Small intestine (tissue), 7 donors: ENCODE measurements around the gene TRMT10A. TPM values are rescaled to one million over a fixed set of nuclear protein-coding genes. Genes with fewer than 3 reads are reported as not detected.
"Not testable (repeated sequence)": the region's sequence is repeated elsewhere in the genome, so short reads cannot be mapped to it uniquely, and the experiment has no call there.

Experiments used
- DNase-seq, 2 donors: peaks; one replicate each; pipeline versions ENCODE4 v3.0.0 to v3.0.0-alpha.2; 2013
- FAIRE-seq: peaks from 2 replicates; lab custom pipeline; 2012; peaks lifted over from hg19 to GRCh38; lab: Jason Lieb, UNC
- H3K27ac ChIP-seq, 3 donors: one replicate each; pipeline ENCODE4 v1.5.1; 2013; ENCODE audit warnings: low read length in 2 of 3, mild to moderate bottlenecking in 2 of 3, control low read depth in 1 of 3, inconsistent platforms in 1 of 3, low read depth in 1 of 3, moderate library complexity in 1 of 3
- H3K27me3 ChIP-seq, 3 donors: one replicate each; pipeline ENCODE4 v1.6.1; 2013; ENCODE audit warnings: low read length in 3 of 3, inconsistent platforms in 1 of 3; ENCODE audit not compliant: control insufficient read depth in 3 of 3, insufficient read depth in 3 of 3
- H3K36me3 ChIP-seq, 3 donors: one replicate each; pipeline ENCODE4 v1.6.1; 2013; ENCODE audit warnings: low read length in 3 of 3, inconsistent platforms in 1 of 3, low read depth in 1 of 3, mild to moderate bottlenecking in 1 of 3, moderate library complexity in 1 of 3; ENCODE audit not compliant: control insufficient read depth in 3 of 3, insufficient read depth in 2 of 3
- H3K4me1 ChIP-seq, 3 donors: one replicate each; pipeline ENCODE4 v1.6.1; 2013; ENCODE audit warnings: low read length in 2 of 3, inconsistent platforms in 1 of 3, low read depth in 1 of 3, mild to moderate bottlenecking in 1 of 3, moderate library complexity in 1 of 3; ENCODE audit not compliant: control insufficient read depth in 3 of 3, insufficient read depth in 2 of 3
- H3K4me3 ChIP-seq, 3 donors: one replicate each; pipeline ENCODE4 v1.5.1; 2013; ENCODE audit warnings: low read length in 3 of 3, control low read depth in 1 of 3, inconsistent platforms in 1 of 3, low read depth in 1 of 3, mild to moderate bottlenecking in 1 of 3, moderate library complexity in 1 of 3
- H3K9me3 ChIP-seq, 2 donors: one replicate each; pipeline ENCODE4 v1.6.1; 2013; ENCODE audit warnings: low read depth in 1 of 2, low read length in 1 of 2; ENCODE audit not compliant: control insufficient read depth in 2 of 2, insufficient read depth in 1 of 2
- WGBS, 3 donors: extraction: QIAGEN DNeasy Blood & Tissue Kit; methylation state at CpG; one replicate each; pipeline ENCODE4 v1.1.7; 2013; 5-methylcytosine and 5-hydroxymethylcytosine counted together
- polyA plus RNA-seq, 4 donors: library from polyadenylated mRNA; stranded (reverse) in 3 of 4; unstranded in 1 of 4; fragments of 200-250 nt in 3 of 4; fragments of 120-200 nt in 1 of 4; gene quantifications; one replicate each; pipeline versions ENCODE4 v1.2.1 to v1.2.3, GENCODE V29; 2013
- donor health status: healthy with polysubstance abuse.
- donor health status: control.
- donor health status: control.
- donor health status: Bipolar disorder and iron deficiency.
- donor health status: healthy.

The TRMT10A gene
- polyA plus RNA-seq, 4 donors, result 3.8 to 10.7 (median 7.1) TPM

GRCh38 chr4:99537674-99538073, 26.2 kb downstream of the TRMT10A start:
- no peaks in the 10 kb centered on the region for H3K9me3 ChIP-seq
- no peaks in the 10 kb centered on the region for H3K36me3 ChIP-seq
- no peak for FAIRE-seq
- 40 to 57% (median 55%) methylated on average over 4 of the region's 4 CpGs for WGBS, 3 donors
- peak overlapping the region in 1 of 3 donors; percentile 23 for H3K27ac ChIP-seq
- no peaks in the 10 kb centered on the region for H3K27me3 ChIP-seq
- peaks cover 5 to 37% (median 9%) of the 10 kb centered on the region in 3 donors for H3K4me1 ChIP-seq
- DNase-seq, result no peak
- H3K4me3 ChIP-seq, result no peak overlapping the region

GRCh38 chr4:99536848-99537247, 27.0 kb downstream of the TRMT10A start:
- DNase-seq, result peak; percentile 32 to 35
- Histone ChIP-seq H3K36me3 (no peaks in the 10 kb centered on the region), H3K27me3 (no peaks in the 10 kb centered on the region), H3K4me3 (no peak overlapping the region), H3K4me1 (peaks cover 5 to 37% (median 9%) of the 10 kb centered on the region in 3 donors), H3K27ac (no peak overlapping the region), H3K9me3 (no peaks in the 10 kb centered on the region)
- 22 to 52% (median 28%) methylated on average over 2 of the region's 2 CpGs for WGBS, 3 donors
- FAIRE-seq, result no peak

GRCh38 chr4:99536271-99536670, 27.6 kb downstream of the TRMT10A start:
- Histone ChIP-seq H3K9me3 (no peaks in the 10 kb centered on the region), H3K4me1 (peaks cover 5 to 36% (median 9%) of the 10 kb centered on the region in 3 donors), H3K36me3 (no peaks in the 10 kb centered on the region), H3K4me3 (no peak overlapping the region), H3K27ac (no peak overlapping the region), H3K27me3 (no peaks in the 10 kb centered on the region)
- DNase-seq, result peak in 1 of 2 donors; percentile 16
- no peak for FAIRE-seq
- 35 to 71% (median 58%) methylated on average over 2 of the region's 2 CpGs for WGBS, 3 donors

- WGBS, 3 donors, result 81 to 95% (median 91%) methylated on average over 3 of the region's 3 CpGs
- H3K27me3 ChIP-seq, H3K9me3 ChIP-seq, H3K27ac ChIP-seq, DNase-seq, H3K36me3 ChIP-seq, FAIRE-seq, H3K4me3 ChIP-seq: not testable (repeated sequence)
- peaks cover 5 to 27% (median 6%) of the 10 kb centered on the region in 3 donors for H3K4me1 ChIP-seq
Measured at GRCh38 chr4:99534699-99535098, 29.1 kb downstream of the TRMT10A start.

- no peaks in the 10 kb centered on the region for H3K4me1 ChIP-seq
- no peaks in the 10 kb centered on the region for H3K9me3 ChIP-seq
- H3K36me3 ChIP-seq, result no peaks in the 10 kb centered on the region
- FAIRE-seq, result no peak
- no peak for DNase-seq
- H3K4me3 ChIP-seq, result no peak overlapping the region
- H3K27me3 ChIP-seq, result no peaks in the 10 kb centered on the region
- H3K27ac ChIP-seq, result no peak overlapping the region
- 36 to 51% (median 49%) methylated on average over 3 of the region's 3 CpGs for WGBS, 3 donors
Measured at GRCh38 chr4:99529956-99530355, 33.9 kb downstream of the TRMT10A start.

- no peaks in the 10 kb centered on the region for H3K9me3 ChIP-seq
- H3K4me3 ChIP-seq, result no peak overlapping the region
- H3K27ac ChIP-seq, result no peak overlapping the region
- no peaks in the 10 kb centered on the region for H3K4me1 ChIP-seq
- no peaks in the 10 kb centered on the region for H3K27me3 ChIP-seq
- DNase-seq (peak in 1 of 2 donors; percentile 48), FAIRE-seq (no peak)
- no peaks in the 10 kb centered on the region for H3K36me3 ChIP-seq
Measured at GRCh38 chr4:99529228-99529627, 34.6 kb downstream of the TRMT10A start.

- Histone ChIP-seq H3K4me1 (no peaks in the 10 kb centered on the region), H3K27ac (no peak overlapping the region), H3K36me3 (no peaks in the 10 kb centered on the region), H3K4me3 (no peak overlapping the region), H3K27me3 (no peaks in the 10 kb centered on the region), H3K9me3 (no peaks in the 10 kb centered on the region)
- DNase-seq (no peak), FAIRE-seq (no peak)
- 62 to 73% (median 64%) methylated on average over 6 of the region's 6 CpGs for WGBS, 3 donors
Measured at GRCh38 chr4:99518601-99519295, 45.1 kb downstream of the TRMT10A start.

GRCh38 chr4:99510721-99511120, 53.1 kb downstream of the TRMT10A start, which contains the start of gene C4orf17:
Gene C4orf17, plus strand, starts transcription at chr4:99511021. Its CDS starts 2,061 bp downstream, at chr4:99513082.
- WGBS, 3 donors, result 74 to 84% (median 79%) methylated on average over 4 of the region's 4 CpGs
- DNase-seq, result no peak

GRCh38 chr4:99507762-99508161, 56.1 kb downstream of the TRMT10A start:
- no peaks in the 10 kb centered on the region for H3K4me1 ChIP-seq
- no peak overlapping the region for H3K4me3 ChIP-seq
- H3K27me3 ChIP-seq, result no peaks in the 10 kb centered on the region
- H3K27ac ChIP-seq, result no peak overlapping the region
- DNase-seq, result no peak
- FAIRE-seq, result no peak
- H3K9me3 ChIP-seq, result no peaks in the 10 kb centered on the region
- H3K36me3 ChIP-seq, result no peaks in the 10 kb centered on the region

More at GRCh38 chr4:99510721-99511120, 53.1 kb downstream of the TRMT10A start, which contains the start of gene C4orf17:
- H3K4me3 ChIP-seq, result no peak within 1 kb of the TSS
- H3K27me3 ChIP-seq, result no peaks in the 10 kb centered on the region
- no peaks in the 10 kb centered on the region for H3K36me3 ChIP-seq
- FAIRE-seq, result no peak
- no peaks in the 10 kb centered on the region for H3K9me3 ChIP-seq
- no peaks in the 10 kb centered on the region for H3K4me1 ChIP-seq
- H3K27ac ChIP-seq, result no peak within 1 kb of the TSS
